Activated T-helper 17 cell treated with anti-CD3 and anti-CD28 coated beads, Interleukin-2, amount 50 U/mL, for 72 hours (primary cell): ENCODE data around the gene IPO13. TPM values are rescaled to one million over a fixed set of nuclear protein-coding genes. Genes with fewer than 3 reads are reported as not detected.

Experiments
- ATAC-seq: fragments of 150-1000 bp; cut with Tn5 transposase; replicated peaks from 2 replicates; pipeline ENCODE4 v1.10.0; 2021; ENCODE audit warnings: mild to moderate bottlenecking, moderate library complexity
- H3K27ac Mint-ChIP-seq: one replicate; pipeline ENCODE4 v1.8.0; 2022; ENCODE audit warnings: mixed read lengths
- H3K27me3 Mint-ChIP-seq: one replicate; pipeline ENCODE4 v1.8.0; 2022; ENCODE audit warnings: mixed read lengths
- H3K36me3 Mint-ChIP-seq: one replicate; pipeline ENCODE4 v1.8.0; 2022; ENCODE audit warnings: low read depth, mild to moderate bottlenecking, mixed read lengths
- H3K4me1 Mint-ChIP-seq: one replicate; pipeline ENCODE4 v1.8.0; 2022; ENCODE audit warnings: mixed read lengths
- H3K4me3 Mint-ChIP-seq: one replicate; pipeline ENCODE4 v1.8.0; 2022; ENCODE audit warnings: mild to moderate bottlenecking, mixed read lengths
- H3K9me3 Mint-ChIP-seq: one replicate; pipeline ENCODE4 v1.8.0; 2022; ENCODE audit warnings: mixed read lengths
- total RNA-seq, 2 donors: library from RNA; stranded (reverse); gene quantifications; one replicate each; pipeline ENCODE4 v1.2.3, GENCODE V29; 2022

Gene IPO13
- total RNA-seq, 2 donors from 2014 or later, result 9.4 to 26.5 TPM

- H3K4me3 Mint-ChIP-seq, result no peak overlapping the region
- no peak for ATAC-seq
- no peaks in the 10 kb centered on the region for H3K4me1 Mint-ChIP-seq
- H3K9me3 Mint-ChIP-seq, result no peaks in the 10 kb centered on the region
- H3K36me3 Mint-ChIP-seq, result no peaks in the 10 kb centered on the region
- H3K27me3 Mint-ChIP-seq, result no peaks in the 10 kb centered on the region
- peak overlapping the region; percentile 2 for H3K27ac Mint-ChIP-seq
Observed at GRCh38 chr1:43914576-43915525, 31.9 kb upstream of the IPO13 start.

- ATAC-seq, result no peak
- Mint-ChIP-seq H3K27me3 (no peaks in the 10 kb centered on the region), H3K9me3 (no peaks in the 10 kb centered on the region), H3K27ac (no peak overlapping the region), H3K4me3 (no peak overlapping the region), H3K36me3 (no peaks in the 10 kb centered on the region), H3K4me1 (no peaks in the 10 kb centered on the region)
Observed at GRCh38 chr1:43919906-43920305, 26.8 kb upstream of the IPO13 start.

GRCh38 chr1:43921022-43921421 is 25.7 kb upstream of the IPO13 start:
- Mint-ChIP-seq H3K36me3 (no peaks in the 10 kb centered on the region), H3K27me3 (no peaks in the 10 kb centered on the region), H3K4me1 (no peaks in the 10 kb centered on the region), H3K4me3 (no peak overlapping the region), H3K9me3 (no peaks in the 10 kb centered on the region), H3K27ac (peak overlapping the region; percentile 10)
- no peak for ATAC-seq

- H3K36me3 Mint-ChIP-seq, result no peaks in the 10 kb centered on the region
Observed at GRCh38 chr1:43924516-43924915, 22.2 kb upstream of the IPO13 start.

GRCh38 chr1:43925846-43926245 is 20.9 kb upstream of the IPO13 start:
- Mint-ChIP-seq H3K27ac (no peak overlapping the region), H3K9me3 (no peaks in the 10 kb centered on the region), H3K36me3 (no peaks in the 10 kb centered on the region), H3K4me3 (no peak overlapping the region), H3K27me3 (no peaks in the 10 kb centered on the region), H3K4me1 (no peaks in the 10 kb centered on the region)
- no peak for ATAC-seq

More at GRCh38 chr1:43924516-43924915, 22.2 kb upstream of the IPO13 start:
- H3K4me3 Mint-ChIP-seq, result no peak overlapping the region
- H3K27ac Mint-ChIP-seq, result peak overlapping the region; percentile 39
- no peaks in the 10 kb centered on the region for H3K9me3 Mint-ChIP-seq
- no peaks in the 10 kb centered on the region for H3K4me1 Mint-ChIP-seq
- no peak for ATAC-seq
- H3K27me3 Mint-ChIP-seq, result no peaks in the 10 kb centered on the region

- Mint-ChIP-seq H3K27me3 (peaks cover 11% of the 10 kb centered on the region), H3K4me1 (peaks cover 3% of the 10 kb centered on the region), H3K9me3 (no peaks in the 10 kb centered on the region), H3K36me3 (no peaks in the 10 kb centered on the region), H3K27ac (no peak overlapping the region), H3K4me3 (no peak overlapping the region)
- ATAC-seq, result no peak
Observed at GRCh38 chr1:43930168-43930948, 16.4 kb upstream of the IPO13 start.

GRCh38 chr1:43930949-43931275 is 15.8 kb upstream of the IPO13 start:
- no peak for ATAC-seq
- Mint-ChIP-seq H3K9me3 (no peaks in the 10 kb centered on the region), H3K27ac (no peak overlapping the region), H3K27me3 (peaks cover 14% of the 10 kb centered on the region), H3K4me1 (peaks cover 3% of the 10 kb centered on the region), H3K4me3 (no peak overlapping the region), H3K36me3 (no peaks in the 10 kb centered on the region)

- H3K27me3 Mint-ChIP-seq, result peaks cover 14% of the 10 kb centered on the region
- H3K9me3 Mint-ChIP-seq, result no peaks in the 10 kb centered on the region
- peaks cover 3% of the 10 kb centered on the region for H3K4me1 Mint-ChIP-seq
- H3K27ac Mint-ChIP-seq, result no peak overlapping the region
- no peak for ATAC-seq
- H3K4me3 Mint-ChIP-seq, result no peak overlapping the region
- H3K36me3 Mint-ChIP-seq, result no peaks in the 10 kb centered on the region
Observed at GRCh38 chr1:43931711-43932660, 14.8 kb upstream of the IPO13 start.

- ATAC-seq, result no peak
- Mint-ChIP-seq H3K4me3 (peak overlapping the region; percentile 8), H3K9me3 (no peaks in the 10 kb centered on the region), H3K27me3 (peaks cover 14% of the 10 kb centered on the region), H3K4me1 (peaks cover 3% of the 10 kb centered on the region), H3K36me3 (peaks cover 5% of the 10 kb centered on the region), H3K27ac (no peak overlapping the region)
Observed at GRCh38 chr1:43932786-43933385, 13.9 kb upstream of the IPO13 start.

- Mint-ChIP-seq H3K27me3 (peaks cover 14% of the 10 kb centered on the region), H3K27ac (no peak within 1 kb of the TSS), H3K4me1 (peaks cover 3% of the 10 kb centered on the region), H3K9me3 (no peaks in the 10 kb centered on the region), H3K4me3 (peak within 1 kb of the TSS; percentile 49), H3K36me3 (peaks cover 11% of the 10 kb centered on the region)
- no peak for ATAC-seq
Observed at GRCh38 chr1:43933386-43934100, 13.2 kb upstream of the IPO13 start, which contains the start of gene ARTN. Gene ARTN, plus strand, starts transcription at chr1:43933801. Its CDS starts 1,856 bp downstream, at chr1:43935657.

GRCh38 chr1:43934101-43934985 is 12.4 kb upstream of the IPO13 start:
- H3K27me3 Mint-ChIP-seq, result peaks cover 14% of the 10 kb centered on the region
- no peak overlapping the region for H3K27ac Mint-ChIP-seq
- H3K4me1 Mint-ChIP-seq, result peaks cover 3% of the 10 kb centered on the region
- no peaks in the 10 kb centered on the region for H3K9me3 Mint-ChIP-seq
- H3K4me3 Mint-ChIP-seq, result peak overlapping the region; percentile 49
- peaks cover 17% of the 10 kb centered on the region for H3K36me3 Mint-ChIP-seq
- ATAC-seq, result peak; percentile 70

- H3K27me3 Mint-ChIP-seq, result peaks cover 14% of the 10 kb centered on the region
- H3K4me3 Mint-ChIP-seq, result peak overlapping the region; percentile 49
- H3K27ac Mint-ChIP-seq, result no peak overlapping the region
- H3K36me3 Mint-ChIP-seq, result peaks cover 23% of the 10 kb centered on the region
- peaks cover 9% of the 10 kb centered on the region for H3K4me1 Mint-ChIP-seq
- H3K9me3 Mint-ChIP-seq, result no peaks in the 10 kb centered on the region
- ATAC-seq, result no peak
Observed at GRCh38 chr1:43934986-43935324, 11.8 kb upstream of the IPO13 start.
